DND-41 (cell line): ENCODE measurements around the gene SLC25A39.

ENCODE experiments used
- CTCF ChIP-seq: IDR thresholded peaks from 2 replicates; pipeline ENCODE4 v1.5.1; 2012; ENCODE audit warnings: borderline replicate concordance, low read length, moderate library complexity, mild to moderate bottlenecking; ENCODE audit not compliant: poor library complexity, severe bottlenecking; ENCODE audit errors: extremely low read depth
- EZH2 ChIP-seq: IDR thresholded peaks from 3 replicates; pipeline ENCODE4 v1.6.1; 2012; ENCODE audit warnings: borderline replicate concordance, low read depth, mild to moderate bottlenecking, moderate library complexity, low read length, inconsistent platforms; ENCODE audit not compliant: severe bottlenecking

GRCh38 chr17:44320066-44320465, 4.6 kb downstream of the SLC25A39 start:
- TF ChIP-seq CTCF (no peak), EZH2 (no peak)
